ENCODE results near the gene C10orf95.

Gene C10orf95

GRCh38 chr10:102470579-102471546 is 19.5 kb upstream of the C10orf95 start:
- no peak for TF ChIP-seq CTCF (IDR thresholded peaks at IDR 0.05)

- TF ChIP-seq CTCF (IDR thresholded peaks at IDR 0.05) = no peak
These were observed 17.3 kb upstream of the C10orf95 start for GRCh38 chr10:102468683-102469082.

GRCh38 chr10:102467971-102468438 is 16.7 kb upstream of the C10orf95 start:
- no peak for TF ChIP-seq CTCF (IDR thresholded peaks at IDR 0.05)

- TF ChIP-seq CTCF (IDR thresholded peaks at IDR 0.05) = no peak
These were observed 16.0 kb upstream of the C10orf95 start for GRCh38 chr10:102467318-102467717.

- TF ChIP-seq CTCF (IDR thresholded peaks at IDR 0.05) = no peak
These were observed 14.1 kb upstream of the C10orf95 start for GRCh38 chr10:102465466-102465865.

GRCh38 chr10:102463983-102464382 is 12.6 kb upstream of the C10orf95 start:
- no peak for TF ChIP-seq CTCF (IDR thresholded peaks at IDR 0.05)

GRCh38 chr10:102462512-102463054 is 11.2 kb upstream of the C10orf95 start:
- no peak for TF ChIP-seq CTCF (IDR thresholded peaks at IDR 0.05)

Data from LNCAP (cell line).